ENCODE data around the gene CBR1.

CBR1 gene

GRCh38 chr21:36120304-36120888 is 50.6 kb downstream of the CBR1 start:
- DNase-seq, result no peak
